OCI-LY7 (cell line): ENCODE measurements around the gene CMSS1. TPM values are rescaled to one million over a fixed set of nuclear protein-coding genes. Genes with fewer than 3 reads are reported as not detected.

Experiments
- BruUV-seq: library from RNA; stranded (reverse); fragments of 400-500 nt; replicated peaks from 2 replicates; lab custom pipeline; 2021; lab: Mats Ljungman, UMichigan
- CTCF ChIA-PET: fragments of 300-600 bp; sonication (Branson Sonifier 250); formaldehyde crosslinking; loops from one replicate; lab custom pipeline; 2022; ENCODE audit warnings: antibody characterized with exemption; ENCODE audit not compliant: unreplicated experiment; lab: Charles Lee
- POLR2A ChIA-PET: fragments of 300-600 bp; sonication (Branson Sonifier 250); formaldehyde crosslinking; loops from one replicate; lab custom pipeline; 2022; ENCODE audit warnings: antibody characterized with exemption; lab: Charles Lee
- DNase-seq: peaks from one replicate; pipeline ENCODE4 v3.0.0-alpha.2; 2015; ENCODE audit warnings: low spot score
- H2AFZ ChIP-seq: fragments of 200-600 bp; sonication (generic), shearing (Covaris generic); 2 replicates; pipeline ENCODE4 v1.6.1; 2014; ENCODE audit warnings: mild to moderate bottlenecking, antibody characterized with exemption, low read length, moderate library complexity
- H3K27ac ChIP-seq: fragments of 200-600 bp; sonication (generic); 2 replicates; pipeline ENCODE4 v1.5.1; 2014; ENCODE audit warnings: mixed run types, low read depth, mild to moderate bottlenecking, moderate library complexity, low read length, inconsistent platforms; ENCODE audit not compliant: poor library complexity, severe bottlenecking
- H3K36me3 ChIP-seq: fragments of 200-600 bp; sonication (generic); 2 replicates; pipeline ENCODE4 v1.6.1; 2014; ENCODE audit warnings: mild to moderate bottlenecking, antibody characterized with exemption, low read length, moderate library complexity, mixed read lengths; ENCODE audit not compliant: insufficient read depth
- H3K4me1 ChIP-seq: fragments of 200-600 bp; sonication (generic); 2 replicates; pipeline ENCODE4 v1.5.1; 2014; ENCODE audit warnings: mild to moderate bottlenecking, low read length; ENCODE audit not compliant: insufficient read depth, poor library complexity, severe bottlenecking
- H3K4me2 ChIP-seq: fragments of 200-600 bp; sonication (generic); 2 replicates; pipeline ENCODE4 v1.6.1; 2014; ENCODE audit warnings: mild to moderate bottlenecking, low read length
- H3K4me3 ChIP-seq: fragments of 200-600 bp; sonication (generic); 2 replicates; pipeline ENCODE4 v1.5.1; 2014; ENCODE audit warnings: mild to moderate bottlenecking, low read depth, low read length; ENCODE audit not compliant: poor library complexity, severe bottlenecking
- H3K79me2 ChIP-seq: fragments of 200-600 bp; sonication (generic); 2 replicates; pipeline ENCODE4 v1.6.1; 2016; ENCODE audit warnings: low read depth, mild to moderate bottlenecking, low read length, moderate library complexity, mixed read lengths; ENCODE audit not compliant: insufficient read depth
- H3K9me2 ChIP-seq: fragments of 200-600 bp; sonication (generic); 2 replicates; pipeline ENCODE4 v1.6.1; 2016; ENCODE audit warnings: mild to moderate bottlenecking, low read length, mixed read lengths; ENCODE audit not compliant: insufficient read depth
- H3K9me3 ChIP-seq: fragments of 200-600 bp; sonication (generic); 2 replicates; pipeline ENCODE4 v1.6.1; 2014; ENCODE audit warnings: mild to moderate bottlenecking, mixed run types, low read length, mixed read lengths
- H4K20me1 ChIP-seq: fragments of 200-600 bp; sonication (generic); 2 replicates; pipeline ENCODE4 v1.6.1; 2014; ENCODE audit warnings: mild to moderate bottlenecking, antibody characterized with exemption, low read length, moderate library complexity, mixed read lengths; ENCODE audit not compliant: insufficient read depth
- CTCF ChIP-seq: fragments of 200-600 bp; sonication (generic); conservative IDR thresholded peaks from 2 replicates; pipeline ENCODE4 v1.5.1; 2014; ENCODE audit warnings: mild to moderate bottlenecking, antibody characterized with exemption, low read length, moderate library complexity, mixed read lengths
- EZH2phosphoT487 ChIP-seq: fragments of 200-600 bp; sonication (generic); IDR thresholded peaks from 2 replicates; pipeline ENCODE4 v1.6.1; 2018; ENCODE audit warnings: low read depth, borderline replicate concordance, mild to moderate bottlenecking, mixed run types, antibody characterized with exemption, low read length, moderate library complexity, mixed read lengths
- intact Hi-C: fragments of 100-400 bp; cut with micrococcal nuclease; formaldehyde crosslinking; loops from one replicate; pipeline ENCODE4 v1.10.0; 2022; ENCODE audit not compliant: unreplicated experiment
- total RNA-seq, 2 experiments: library from RNA; depleted of rRNA in 1 of 2; stranded (reverse); fragments of >200 nt in 1 of 2; shearing (Covaris generic) in 1 of 2; gene quantifications; 2 replicates each; pipeline ENCODE4 v1.2.3, GENCODE V29; 2014 to 2022

Gene CMSS1
- total RNA-seq, 2 experiments from 2014 or later, result 25.7 to 46.6 TPM

- BruUV-seq, result no TSS peak
- CTCF ChIA-PET, result no interaction called here
Measured at GRCh38 chr3:100063929-100064461, 246.3 kb downstream of the CMSS1 start.

GRCh38 chr3:100067589-100067988 is 249.9 kb downstream of the CMSS1 start:
- H3K36me3 ChIP-seq, result no peaks in the 10 kb centered on the region
- CTCF ChIA-PET, result no interaction called here
- no peak overlapping the region for H3K27ac ChIP-seq
- H3K79me2 ChIP-seq, result no peaks in the 10 kb centered on the region
- TF ChIP-seq CTCF (no peak), EZH2phosphoT487 (no peak)
- no peaks in the 10 kb centered on the region for H3K9me2 ChIP-seq
- no peak overlapping the region for H3K4me2 ChIP-seq
- no peaks in the 10 kb centered on the region for H3K4me1 ChIP-seq
- no TSS peak for BruUV-seq
- 0 out of 2 replicates have a peak, but pooled peaks cover 4% of the 10 kb centered on the region for H4K20me1 ChIP-seq
- DNase-seq, result no peak
- H2AFZ ChIP-seq, result no peak overlapping the region
- POLR2A ChIA-PET, result no interaction called here
- no peaks in the 10 kb centered on the region for H3K9me3 ChIP-seq
- intact Hi-C loops, result loop anchor here (5.0 to 10.0 kb wide), 2 partner anchors 235 to 527 kb away; no protein-coding TSS in a partner anchor
- H3K4me3 ChIP-seq, result no peak overlapping the region

More at GRCh38 chr3:100063929-100064461, 246.3 kb downstream of the CMSS1 start:
- Histone ChIP-seq H3K79me2 (no peaks in the 10 kb centered on the region), H3K4me2 (no peak overlapping the region), H3K4me1 (no peaks in the 10 kb centered on the region), H3K9me3 (no peaks in the 10 kb centered on the region), H4K20me1 (0 out of 2 replicates have a peak, but pooled peaks cover under 1% of the 10 kb centered on the region), H3K9me2 (no peaks in the 10 kb centered on the region), H3K27ac (no peak overlapping the region), H2AFZ (no peak overlapping the region), H3K4me3 (no peak overlapping the region), H3K36me3 (no peaks in the 10 kb centered on the region)
- intact Hi-C loops, result loop anchor here (10.0 kb wide), 1 partner anchor 531 kb away; no protein-coding TSS in a partner anchor
- POLR2A ChIA-PET, result interaction anchor here (0.6 to 0.7 kb wide), 3 partner anchors 20 to 158 kb away, joined by 3 to 4 read pairs (median 3); no protein-coding TSS in a partner anchor
- DNase-seq, result no peak
- TF ChIP-seq CTCF (no peak), EZH2phosphoT487 (no peak)

GRCh38 chr3:100068826-100069225 is 251.2 kb downstream of the CMSS1 start:
- ChIA-PET CTCF (interaction anchor here (1.2 kb wide), 1 partner anchor 185 kb away, joined by 12 read pairs; no protein-coding TSS in a partner anchor), POLR2A (no interaction called here)
- Histone ChIP-seq H3K9me2 (no peaks in the 10 kb centered on the region), H3K4me1 (peaks cover 4% of the 10 kb centered on the region), H4K20me1 (0 out of 2 replicates have a peak, but pooled peaks cover 4% of the 10 kb centered on the region), H2AFZ (no peak overlapping the region), H3K9me3 (no peaks in the 10 kb centered on the region), H3K4me2 (no peak overlapping the region), H3K27ac (no peak overlapping the region), H3K4me3 (no peak overlapping the region), H3K79me2 (no peaks in the 10 kb centered on the region), H3K36me3 (no peaks in the 10 kb centered on the region)
- no TSS peak for BruUV-seq
- TF ChIP-seq EZH2phosphoT487 (no peak), CTCF (peak; percentile 84)
- DNase-seq, result peak; percentile 69
- intact Hi-C loops, result loop anchor here (1.0 to 10.0 kb wide), 3 partner anchors 185 to 526 kb away; no protein-coding TSS in a partner anchor
